Effector CD8-positive, alpha-beta T cell (primary cell): Measurements from ENCODE around the gene SRL.
"Not testable (repeated sequence)": the region's sequence is repeated elsewhere in the genome, so short reads cannot be mapped to it uniquely, and the experiment has no call there.

Experiments
- DNase-seq: peaks from one replicate; lab custom pipeline; 2025; lab: John Stamatoyannopoulos, UW

SRL gene

DNA sequence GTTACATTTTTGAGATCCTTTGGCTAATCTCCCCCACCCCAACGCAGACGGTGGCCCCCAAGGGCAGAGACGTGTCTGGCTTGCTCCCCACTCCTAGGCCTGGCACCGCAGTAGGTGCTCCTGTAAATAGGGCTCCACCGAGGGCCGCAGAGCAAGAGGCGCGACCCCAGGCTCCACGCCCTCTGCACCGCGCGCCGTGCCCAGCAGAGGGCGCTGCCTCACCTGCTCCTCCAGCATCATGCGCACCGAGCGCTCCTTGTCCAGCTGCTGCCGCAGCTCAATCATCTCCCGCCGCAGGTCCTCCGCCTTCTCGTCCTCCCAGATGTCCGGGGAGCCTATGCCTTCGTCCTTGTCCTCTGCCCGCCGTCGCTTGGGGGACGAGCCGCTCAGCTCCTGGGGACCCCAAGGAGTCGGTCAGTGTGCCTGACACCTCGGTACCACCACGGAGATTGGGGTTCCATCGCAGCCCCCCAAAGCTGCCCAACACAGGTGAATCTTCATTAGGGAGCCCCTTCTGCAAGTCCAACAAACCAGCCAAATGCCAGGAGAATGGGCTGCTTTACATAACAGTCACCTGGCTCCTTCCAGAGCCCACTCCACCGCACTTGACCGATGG, 19.8 kb upstream of the SRL start:
- DNase-seq: peak; percentile 23

DNA sequence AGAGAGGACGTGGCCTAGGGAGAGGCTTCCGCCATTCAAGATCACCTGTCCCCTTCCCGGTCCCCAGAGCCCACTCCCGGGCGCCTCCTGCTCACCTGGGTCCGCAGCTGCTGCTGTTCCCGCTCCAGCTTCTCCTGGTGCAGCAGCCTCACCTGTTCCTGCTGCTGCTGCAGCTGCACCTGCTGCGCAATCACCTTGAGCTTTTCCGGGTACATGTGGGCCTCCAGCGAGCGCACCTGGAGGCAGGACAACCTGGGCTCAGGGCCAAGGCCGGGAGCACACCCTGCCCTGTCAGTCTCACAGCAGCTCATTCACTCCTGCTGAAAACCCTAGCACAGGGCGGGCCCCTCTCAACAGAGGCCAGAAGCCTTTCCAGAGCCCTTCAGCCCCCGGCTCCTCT, 18.5 kb upstream of the SRL start:
- DNase-seq: no peak

DNA sequence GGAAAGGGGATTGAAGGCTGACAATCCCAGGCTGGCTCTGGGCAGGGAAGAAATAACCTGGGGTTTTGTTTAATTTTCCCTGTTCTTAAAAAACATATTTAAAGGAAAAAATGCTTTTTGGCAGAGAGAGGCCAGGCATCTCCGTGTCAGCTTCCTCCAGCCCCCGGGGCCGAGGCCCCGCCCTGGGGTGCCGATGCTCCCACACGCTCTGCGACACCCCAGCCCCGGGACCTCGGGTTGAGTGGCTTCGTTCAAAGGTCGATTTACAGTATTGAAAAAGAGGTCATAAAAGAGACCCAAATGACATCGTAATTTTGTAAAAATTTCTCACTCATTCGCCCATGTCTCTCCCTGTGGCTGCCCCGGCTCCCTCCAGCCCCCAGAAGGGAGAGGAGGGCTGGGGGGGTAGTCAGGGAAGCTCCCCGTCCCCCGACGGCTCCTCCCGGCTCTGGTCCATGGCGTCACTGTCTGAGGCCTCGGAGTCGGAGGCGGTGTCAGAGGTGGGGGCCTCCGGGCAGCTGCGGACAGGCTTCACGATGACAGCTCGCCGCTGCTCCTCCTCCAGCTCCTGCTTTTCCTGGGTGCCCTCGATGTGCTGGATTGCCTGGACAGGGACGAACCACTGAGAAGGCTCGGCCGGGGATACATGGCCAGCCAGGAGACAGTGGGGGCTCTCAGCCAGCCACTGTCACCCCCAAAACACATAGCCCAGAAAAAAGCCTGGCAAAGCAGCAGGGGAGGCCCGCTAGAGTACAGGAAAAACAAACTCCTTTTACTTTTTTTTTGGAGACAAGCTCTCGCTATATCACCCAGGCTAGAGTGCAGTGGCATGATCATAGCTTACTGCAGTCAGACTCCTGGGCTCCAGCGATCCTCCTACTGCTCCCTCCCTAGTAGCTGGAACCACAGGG, 16.0 kb upstream of the SRL start:
- DNase-seq: no peak

DNA sequence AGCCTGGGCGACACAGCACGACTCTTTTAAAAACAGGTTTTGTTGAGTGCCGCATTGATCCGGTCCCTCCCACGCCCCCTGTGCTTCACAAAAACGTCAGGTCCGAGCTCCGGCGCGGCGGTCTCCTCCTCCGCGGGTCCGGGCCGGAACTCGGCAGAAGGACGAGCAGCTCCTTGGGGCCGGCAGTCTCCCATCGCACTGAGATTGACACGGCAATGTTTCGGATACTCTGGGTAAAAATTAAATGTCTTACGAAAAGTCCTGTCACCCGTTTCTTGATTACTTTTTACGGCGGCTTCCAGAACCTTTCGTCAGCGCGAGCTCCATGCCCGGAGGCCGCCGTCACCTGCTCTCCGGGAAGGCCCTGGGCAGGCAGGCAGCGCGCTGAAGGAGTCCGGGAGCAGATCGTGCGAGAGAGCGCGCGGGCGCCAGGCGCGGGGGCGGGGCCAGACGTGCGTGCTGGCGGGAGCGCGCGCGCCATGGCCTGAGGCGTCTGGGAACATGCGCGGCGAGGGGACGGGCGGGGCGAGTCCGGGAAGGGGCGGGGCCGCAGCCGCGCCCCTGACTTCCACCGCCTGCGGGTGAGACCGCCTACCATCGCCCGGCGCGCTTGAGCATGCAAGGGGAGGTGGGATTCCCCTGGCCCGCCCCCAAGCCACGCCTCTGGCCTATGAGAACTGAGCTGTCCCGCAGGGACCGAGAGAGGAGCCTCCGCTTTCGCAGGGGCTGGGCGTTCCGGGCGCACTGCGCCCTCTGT, 11.7 kb upstream of the SRL start:
- DNase-seq: peak; percentile 99

DNA sequence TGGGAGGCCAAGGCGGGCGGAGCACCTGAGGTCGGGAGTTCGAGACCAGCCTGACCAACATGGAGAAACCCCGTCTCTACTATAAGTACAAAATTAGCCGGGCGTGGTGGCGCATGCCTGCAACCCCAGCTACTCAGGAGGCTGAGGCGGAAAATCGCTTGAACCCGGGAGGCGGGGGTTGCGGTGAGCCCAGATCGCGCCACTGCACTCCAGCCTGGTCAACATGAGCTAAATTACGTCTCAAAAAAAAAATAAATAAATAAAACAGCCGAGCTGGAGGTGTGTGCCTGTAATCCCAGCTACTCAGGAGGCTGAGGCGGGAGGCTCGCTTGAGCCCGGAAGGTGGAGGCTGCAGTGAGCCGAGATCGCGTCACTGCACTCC, 11.1 kb upstream of the SRL start:
- DNase-seq: not testable (repeated sequence)

DNA sequence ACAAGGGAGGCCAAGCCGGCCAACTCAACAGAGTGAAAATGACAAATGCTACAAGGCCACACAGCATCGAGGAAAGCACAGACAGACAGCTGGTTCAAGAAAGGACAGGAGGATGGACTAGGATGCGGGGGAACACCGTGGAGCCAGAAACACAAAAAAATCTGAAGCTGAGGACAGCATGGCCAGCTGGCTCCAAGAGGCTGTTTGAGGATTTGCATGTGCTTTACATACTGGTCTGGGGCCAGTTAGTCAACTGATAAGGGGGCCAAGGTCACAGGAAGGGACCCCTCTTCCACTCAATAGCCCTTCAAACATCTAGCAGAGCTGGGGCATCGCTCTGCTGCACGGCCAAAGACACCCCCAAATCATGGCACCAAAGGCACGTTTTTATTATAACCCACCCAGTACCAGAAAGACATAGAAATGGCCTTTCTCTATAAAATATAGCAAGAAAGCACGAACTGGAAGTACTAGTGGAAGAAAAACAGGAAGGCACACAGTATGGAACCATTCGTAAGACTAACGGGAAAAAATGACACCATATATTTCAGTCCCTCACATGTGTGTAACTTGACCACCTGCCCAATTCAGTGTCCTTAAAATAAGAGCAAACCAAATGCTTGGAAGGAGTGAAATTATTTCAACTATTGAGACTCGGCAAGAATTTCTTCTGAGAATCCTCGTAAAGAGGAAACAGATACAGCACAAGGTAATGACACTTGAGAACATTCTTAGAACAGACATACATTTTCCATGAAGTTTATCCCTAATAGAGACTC, 7.8 kb upstream of the SRL start:
- DNase-seq: no peak

DNA sequence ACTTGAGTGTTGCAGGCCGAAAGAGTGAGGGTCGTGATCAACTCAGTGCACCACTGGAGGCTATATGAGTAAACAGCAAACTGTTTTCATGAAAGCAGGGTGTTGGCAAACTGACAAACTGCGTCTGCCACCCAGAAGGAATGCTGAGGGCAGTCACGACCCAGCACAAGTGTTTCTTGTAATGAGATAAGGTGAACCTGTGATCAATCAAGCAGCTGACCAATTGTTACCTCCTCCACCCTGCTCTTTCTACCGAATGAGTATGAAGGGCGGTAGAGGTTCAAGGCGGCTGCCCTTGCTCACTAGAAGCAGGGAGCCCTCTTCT, 5.5 kb upstream of the SRL start:
- no peak for DNase-seq

DNA sequence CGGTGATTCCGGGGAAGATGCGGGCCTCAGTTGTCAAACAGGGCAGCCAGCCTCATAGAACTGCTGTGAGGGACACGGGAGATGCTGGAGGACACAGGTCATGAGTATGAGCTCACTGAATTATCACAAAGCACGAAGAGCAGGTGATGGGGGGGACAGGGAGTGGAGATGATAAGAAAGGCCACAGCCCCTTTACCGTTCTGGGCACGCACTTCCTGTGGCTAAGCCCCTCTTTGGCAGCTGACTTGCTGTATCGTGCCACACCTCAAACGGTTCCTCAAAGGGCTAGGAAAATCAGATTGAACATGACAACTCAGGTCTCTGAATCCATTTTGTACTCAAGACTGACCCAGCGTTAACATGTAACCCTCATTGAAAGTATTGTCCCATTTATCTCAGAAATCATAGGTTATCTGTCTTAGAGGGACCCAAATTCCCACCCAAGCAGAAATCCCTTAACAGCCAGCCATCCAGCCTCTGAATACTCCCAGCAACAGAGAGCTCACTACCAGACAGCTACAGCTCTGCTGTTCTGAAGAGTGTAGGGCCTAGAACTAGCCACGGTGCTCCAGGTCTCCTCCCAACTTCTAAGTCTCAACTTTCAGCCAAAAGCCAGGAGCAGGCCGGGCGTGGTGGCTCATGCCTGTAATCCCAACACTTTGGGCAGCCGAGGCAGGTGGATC, 5.0 kb upstream of the SRL start:
- no peak for DNase-seq

DNA sequence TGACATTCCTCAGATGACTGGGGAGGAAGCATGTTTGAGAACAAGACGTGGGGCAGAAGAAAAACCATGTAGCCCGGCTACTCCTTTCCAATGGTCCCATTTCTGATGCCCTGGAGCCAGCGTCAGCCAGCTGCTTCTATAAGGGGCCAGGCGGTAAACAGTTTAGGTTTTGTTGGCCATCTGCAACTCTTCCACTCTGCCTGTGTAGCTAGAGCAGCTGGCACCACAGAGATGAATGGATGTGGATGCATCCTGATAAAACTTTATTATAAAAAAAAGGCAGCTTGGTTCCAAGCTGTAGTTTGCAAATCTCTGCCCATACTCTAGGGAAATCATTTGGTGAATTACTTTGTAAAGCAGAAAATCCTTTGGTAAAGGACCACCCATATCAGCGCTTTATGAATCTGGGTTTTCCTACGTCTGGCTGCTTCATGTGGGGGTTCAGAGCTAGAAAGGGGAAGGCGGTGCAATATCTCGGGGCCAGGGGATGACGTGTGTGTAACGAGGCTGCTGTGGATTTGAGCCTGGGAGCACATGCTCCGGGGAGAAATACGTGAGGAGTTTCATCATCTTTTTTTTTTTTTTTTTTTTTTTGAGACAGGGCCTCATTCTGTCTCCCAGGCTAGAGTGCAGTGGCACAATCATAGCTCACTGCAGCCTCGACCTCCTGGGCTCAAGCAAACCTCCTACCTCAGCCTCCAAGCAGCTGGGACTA, 3.4 kb upstream of the SRL start:
- DNase-seq: no peak

DNA sequence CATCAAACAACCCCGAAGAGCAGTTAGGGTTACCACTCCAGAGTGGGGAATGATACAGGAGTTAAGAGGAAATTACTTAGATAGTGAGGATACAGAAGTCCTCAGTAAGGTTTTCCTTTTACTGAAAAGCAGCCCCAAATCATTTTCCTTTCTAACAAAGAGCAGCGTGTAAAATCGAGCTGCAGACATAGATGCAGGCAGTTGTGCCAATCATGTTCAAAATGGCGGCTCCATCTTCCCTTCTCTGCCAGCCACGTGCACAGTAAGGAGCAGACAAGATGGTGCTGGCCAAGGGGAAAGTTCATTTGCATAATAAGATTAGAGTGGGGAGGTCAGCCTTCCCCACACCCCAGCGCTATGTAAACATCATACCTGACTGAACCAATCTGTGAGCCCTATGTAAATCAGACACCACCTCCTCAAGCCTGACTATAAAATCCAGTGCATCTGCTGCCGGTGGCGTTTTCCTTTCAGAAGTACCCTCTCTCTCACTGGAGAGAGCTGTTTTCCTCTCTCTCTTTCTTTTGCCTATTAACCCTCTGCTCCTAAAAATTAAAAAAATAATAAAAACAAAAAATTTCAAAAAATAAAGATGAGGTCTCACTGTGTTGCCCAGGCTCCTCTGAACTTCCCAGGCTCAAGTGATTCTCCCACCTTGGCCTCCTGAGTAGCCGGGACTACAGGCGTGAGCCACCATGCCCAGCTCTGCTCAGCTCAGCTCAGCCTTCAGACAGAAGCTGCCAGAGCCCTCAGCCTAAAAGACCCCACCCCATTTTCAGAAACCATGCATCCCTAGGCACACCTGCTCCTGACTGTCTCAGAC, 2.6 kb upstream of the SRL start:
- no peak for DNase-seq

DNA sequence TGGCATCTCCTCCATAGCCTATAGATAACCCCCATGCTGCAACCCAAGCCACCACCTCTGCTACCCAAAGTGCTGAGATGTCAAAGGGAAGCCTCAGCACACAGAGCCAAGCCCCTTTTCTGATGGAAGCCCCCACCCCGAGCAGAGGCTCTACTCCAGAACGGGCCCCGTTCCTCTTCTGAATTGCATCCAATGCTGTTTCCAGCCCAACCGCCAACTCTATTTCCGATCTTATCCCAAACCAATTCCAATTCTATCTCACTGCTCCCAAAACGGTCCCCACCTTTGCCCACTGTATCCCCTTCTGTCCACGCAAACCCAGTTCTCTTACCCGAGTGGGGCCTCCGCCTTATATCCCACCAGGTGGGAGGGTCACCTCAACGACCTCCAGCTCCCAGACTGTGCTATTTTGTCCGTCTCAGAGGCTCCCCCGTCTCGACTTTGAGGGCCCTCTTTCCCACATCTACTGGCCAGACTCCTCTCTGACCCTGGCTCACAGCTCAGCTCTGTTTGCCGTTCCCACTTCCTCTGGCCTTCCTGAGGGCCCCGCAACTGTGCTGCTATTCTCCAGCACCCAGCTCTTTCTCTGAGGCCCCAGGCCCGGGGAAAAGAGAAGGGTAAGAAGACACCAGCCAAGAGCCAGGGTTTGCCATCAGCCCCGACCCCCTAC, 487 bp downstream of the SRL start:
- no peak for DNase-seq

DNA sequence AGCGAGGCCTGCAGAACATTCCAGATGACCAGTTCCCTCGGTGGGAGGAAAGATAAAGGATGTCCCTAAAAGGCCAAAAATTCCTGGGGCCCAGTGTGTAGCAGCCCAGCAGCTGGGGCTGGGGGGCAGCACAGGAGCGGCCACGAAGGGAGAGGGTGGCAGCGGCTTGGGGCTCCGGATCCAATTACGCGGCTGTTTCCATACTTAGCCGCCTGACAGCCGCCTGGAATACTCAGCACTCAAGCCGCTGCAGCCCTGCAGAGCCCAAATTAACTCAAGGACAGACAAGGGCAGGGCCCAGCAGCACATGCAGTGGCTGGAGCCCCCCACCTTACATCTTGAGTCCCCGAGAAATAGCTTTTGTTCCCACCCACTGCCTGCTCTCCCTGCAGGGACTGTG, 1.3 kb downstream of the SRL start:
- no peak for DNase-seq

DNA sequence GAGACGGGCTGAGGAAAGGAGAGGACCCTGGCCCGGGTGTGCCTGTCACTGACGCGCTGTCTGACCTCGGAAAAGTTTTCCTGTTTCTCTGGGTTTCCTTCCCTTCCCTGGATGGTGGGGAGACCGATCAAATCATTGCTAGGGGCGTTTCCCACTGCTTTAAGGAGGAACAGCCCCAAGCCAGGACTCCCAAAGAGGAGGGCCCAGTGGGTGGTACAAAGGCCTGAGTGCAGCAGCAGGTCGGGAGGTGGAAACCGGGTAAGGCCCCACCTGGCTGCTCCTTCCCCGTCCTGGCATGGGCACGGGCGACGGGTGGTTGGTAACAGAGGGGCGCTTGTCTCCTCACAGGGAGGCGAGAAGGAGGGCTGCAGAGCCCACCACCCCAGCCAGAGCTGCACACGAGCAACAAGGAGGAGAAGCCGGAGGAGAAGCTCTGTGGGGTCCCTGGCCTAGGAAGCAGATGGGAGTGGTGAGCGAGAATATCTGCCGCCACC, 2.2 kb downstream of the SRL start:
- DNase-seq: no peak

DNA sequence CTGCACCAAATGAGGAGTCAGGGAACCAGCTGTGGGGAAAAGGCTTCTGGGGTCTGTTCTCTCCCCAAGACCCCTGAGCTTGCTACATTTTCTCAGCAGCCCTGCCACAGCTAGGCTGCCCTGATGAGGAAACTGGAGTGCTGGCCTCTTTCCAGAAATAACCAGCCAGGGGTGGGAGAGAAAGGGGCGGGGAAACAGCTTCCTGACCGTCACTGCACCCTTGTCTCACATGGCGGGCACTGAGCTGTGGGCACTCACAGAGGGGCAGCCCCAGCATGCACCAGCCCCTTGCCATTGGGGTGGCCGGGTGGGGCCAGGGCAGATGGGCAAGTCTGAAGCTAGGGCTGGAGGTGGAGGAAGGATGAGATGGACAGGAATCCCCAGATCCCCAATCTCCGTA, 2.9 kb downstream of the SRL start:
- DNase-seq: no peak

DNA sequence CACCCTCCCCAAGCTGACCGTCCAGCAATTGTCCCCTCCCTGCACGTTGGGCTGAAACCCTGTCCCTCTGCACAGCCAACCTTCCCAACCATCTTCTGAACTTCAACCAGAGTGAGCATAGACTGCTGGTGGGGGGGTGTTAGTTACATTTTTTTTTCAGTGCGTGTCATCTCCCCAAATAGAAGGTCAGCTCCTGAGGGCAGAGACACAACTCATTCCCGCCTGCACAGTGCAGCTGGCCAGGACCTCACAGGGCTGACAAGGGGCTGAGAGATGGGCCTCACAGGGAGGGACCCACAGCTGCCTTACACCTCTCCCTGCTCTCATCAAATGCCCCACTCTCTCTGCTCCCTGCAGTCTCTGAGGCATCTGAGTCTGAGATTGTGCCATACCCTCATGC, 8.4 kb downstream of the SRL start:
- DNase-seq: no peak

DNA sequence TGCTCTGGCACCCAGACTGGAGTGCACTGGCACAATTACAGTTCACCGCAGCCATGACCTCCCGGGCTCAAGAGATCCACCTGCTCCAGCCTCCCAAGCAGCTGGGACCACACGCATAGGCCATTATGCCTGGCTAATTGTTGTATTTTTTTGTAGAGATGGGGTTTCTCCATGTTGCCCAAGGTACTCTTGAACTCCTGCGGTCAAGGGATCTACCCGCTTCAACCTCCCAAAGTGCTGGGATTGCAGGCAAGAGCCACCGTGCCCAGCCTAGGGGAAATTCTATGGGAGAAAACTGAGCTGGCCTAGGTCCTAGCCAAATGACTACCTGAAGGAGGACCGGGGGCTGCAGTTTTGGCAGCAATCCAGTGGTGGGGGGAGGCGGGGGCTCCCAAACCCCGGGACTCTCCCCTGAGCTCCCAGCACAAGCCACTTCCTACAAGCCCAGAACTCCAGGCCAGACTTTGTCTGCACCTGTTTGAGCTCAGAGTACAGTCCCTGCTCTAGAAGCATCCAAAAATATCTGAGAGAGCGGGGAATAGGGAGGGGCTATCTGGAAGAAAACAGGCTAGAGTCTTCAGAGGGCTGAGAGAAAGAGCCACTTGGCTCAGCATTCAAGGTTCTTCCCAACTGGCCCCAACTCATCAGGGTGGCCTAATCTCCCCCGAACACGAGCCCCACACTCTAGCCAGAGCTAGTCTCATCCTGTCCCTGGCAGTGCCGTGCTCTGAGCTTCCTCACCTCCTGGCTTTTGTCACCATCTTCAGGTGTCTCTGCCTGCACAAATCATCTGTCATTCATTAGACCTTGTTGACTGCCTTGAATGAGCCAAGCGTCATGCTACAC, 9.1 kb downstream of the SRL start:
- DNase-seq: no peak

DNA sequence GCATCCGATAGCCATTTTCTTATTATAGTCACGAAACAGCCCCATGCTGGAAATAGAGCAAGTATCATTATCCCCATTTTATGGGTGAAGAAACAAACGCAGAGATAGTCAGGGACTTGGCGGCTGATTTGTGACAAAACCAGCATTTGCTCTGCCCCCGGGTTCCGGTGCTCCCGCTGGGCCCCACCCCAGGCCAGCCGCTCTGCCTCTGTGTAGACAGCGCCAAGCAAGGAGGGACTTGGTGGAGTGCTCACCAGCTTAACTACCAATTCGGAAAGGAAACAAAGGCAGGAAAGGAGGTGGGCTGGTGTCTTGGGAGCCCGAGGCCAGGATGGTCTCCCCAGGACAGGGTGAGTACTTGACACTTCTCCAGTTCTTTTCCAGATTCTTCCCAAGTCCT, 10.0 kb downstream of the SRL start:
- no peak for DNase-seq

DNA sequence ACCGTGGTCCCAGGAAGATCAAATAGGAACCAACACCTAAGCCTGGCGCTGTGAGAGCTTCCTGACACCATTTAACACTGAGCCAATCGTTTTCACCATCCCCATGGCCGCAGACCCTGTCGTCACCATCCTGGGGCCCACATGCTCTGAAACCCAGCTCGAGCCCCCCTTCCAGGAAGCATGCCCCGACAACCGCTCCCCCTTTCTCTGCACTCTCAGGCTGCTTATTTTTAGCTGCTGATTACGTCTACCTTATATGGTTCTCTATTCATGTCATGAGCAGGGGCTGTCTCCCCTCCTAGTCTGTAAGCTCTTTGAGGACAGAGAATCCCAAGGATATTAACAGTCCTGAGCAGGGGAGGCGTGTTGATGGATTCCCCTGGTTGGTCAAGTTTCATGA, 10.5 kb downstream of the SRL start:
- DNase-seq: no peak

DNA sequence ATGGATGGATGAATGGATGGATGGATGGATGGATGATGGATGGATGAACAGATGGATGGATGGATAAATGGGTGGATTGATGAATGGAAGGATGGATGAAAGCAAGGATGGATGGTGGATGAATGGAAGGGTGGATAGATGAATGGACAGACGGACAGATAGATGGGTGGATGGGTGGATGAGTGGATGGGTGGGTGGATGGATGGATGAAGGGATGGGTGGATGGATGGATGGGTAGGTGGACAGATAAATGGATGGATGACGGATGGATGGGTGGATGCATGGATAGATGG, 14.9 kb downstream of the SRL start:
- DNase-seq: no peak
